NB4 (cell line): ENCODE data around the gene LACTB.

Source experiments
- POLR2A ChIP-seq: IDR thresholded peaks from 2 replicates; pipeline ENCODE4 v1.6.1; 2011; ENCODE audit warnings: mild to moderate bottlenecking; ENCODE audit not compliant: insufficient read length; ENCODE audit errors: extremely low read depth
- TF ChIP-seq, protein P1 (sequence below): IDR thresholded peaks from one replicate; pipeline ENCODE4 v1.5.1; 2012; ENCODE audit warnings: low read depth, low read length

DNA sequence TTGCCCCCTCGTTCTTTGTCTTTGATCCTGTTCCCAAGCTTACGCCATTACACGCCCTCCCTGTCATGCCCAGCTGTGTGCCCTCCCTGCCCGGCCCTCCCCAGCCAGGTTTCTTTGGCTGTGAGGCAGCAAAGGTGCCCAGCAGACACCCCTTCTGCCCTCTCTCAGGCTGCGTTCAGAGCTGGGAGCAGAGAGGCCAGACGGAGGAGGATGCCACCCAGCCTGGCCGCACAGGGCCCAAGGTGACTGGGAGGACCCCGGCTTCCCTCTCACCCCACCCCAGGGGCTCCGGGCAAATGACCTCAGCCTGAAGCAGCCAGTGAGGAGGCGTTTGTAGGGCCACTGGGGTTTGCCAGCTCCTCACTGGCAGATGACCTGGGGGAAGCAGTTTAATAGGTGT, 30.8 kb upstream of the LACTB start:
- TF ChIP-seq, protein P1, sequence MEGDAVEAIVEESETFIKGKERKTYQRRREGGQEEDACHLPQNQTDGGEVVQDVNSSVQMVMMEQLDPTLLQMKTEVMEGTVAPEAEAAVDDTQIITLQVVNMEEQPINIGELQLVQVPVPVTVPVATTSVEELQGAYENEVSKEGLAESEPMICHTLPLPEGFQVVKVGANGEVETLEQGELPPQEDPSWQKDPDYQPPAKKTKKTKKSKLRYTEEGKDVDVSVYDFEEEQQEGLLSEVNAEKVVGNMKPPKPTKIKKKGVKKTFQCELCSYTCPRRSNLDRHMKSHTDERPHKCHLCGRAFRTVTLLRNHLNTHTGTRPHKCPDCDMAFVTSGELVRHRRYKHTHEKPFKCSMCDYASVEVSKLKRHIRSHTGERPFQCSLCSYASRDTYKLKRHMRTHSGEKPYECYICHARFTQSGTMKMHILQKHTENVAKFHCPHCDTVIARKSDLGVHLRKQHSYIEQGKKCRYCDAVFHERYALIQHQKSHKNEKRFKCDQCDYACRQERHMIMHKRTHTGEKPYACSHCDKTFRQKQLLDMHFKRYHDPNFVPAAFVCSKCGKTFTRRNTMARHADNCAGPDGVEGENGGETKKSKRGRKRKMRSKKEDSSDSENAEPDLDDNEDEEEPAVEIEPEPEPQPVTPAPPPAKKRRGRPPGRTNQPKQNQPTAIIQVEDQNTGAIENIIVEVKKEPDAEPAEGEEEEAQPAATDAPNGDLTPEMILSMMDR, result no peak
- no peak for TF ChIP-seq POLR2A
